SHP77 treated with DMSO at 0.1 percent for 48 hours (cell line): ENCODE data around the gene SSH2.
"Not testable (repeated sequence)": the region's sequence is repeated elsewhere in the genome, so short reads cannot be mapped to it uniquely, and the experiment has no call there.

Source experiments
- DNase-seq: peaks from one replicate; lab custom pipeline; 2025; lab: John Stamatoyannopoulos, UW

The SSH2 gene

DNA sequence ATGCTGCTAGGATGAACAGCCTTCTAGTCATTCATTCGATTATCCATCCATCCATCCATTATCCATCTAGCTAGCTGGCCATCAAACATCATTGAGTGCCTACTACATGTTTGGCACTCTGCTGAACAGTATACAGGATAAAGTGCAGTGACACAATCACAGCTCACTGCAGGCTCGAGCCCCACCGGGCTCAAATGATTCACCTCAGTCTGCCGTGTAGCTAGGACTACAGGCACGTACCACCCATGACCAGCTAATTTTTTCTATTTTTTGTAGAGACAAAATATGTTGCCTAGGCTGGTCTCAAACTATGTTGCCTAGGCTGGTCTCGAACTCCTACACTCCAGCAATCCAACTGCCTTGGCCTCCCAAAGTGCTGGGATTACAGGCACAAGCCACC lies 50.0 kb downstream of the SSH2 start:
- no peak for DNase-seq

GRCh38 chr17:29874931-29875596 lies 55.0 kb downstream of the SSH2 start:
- DNase-seq: no peak

DNA sequence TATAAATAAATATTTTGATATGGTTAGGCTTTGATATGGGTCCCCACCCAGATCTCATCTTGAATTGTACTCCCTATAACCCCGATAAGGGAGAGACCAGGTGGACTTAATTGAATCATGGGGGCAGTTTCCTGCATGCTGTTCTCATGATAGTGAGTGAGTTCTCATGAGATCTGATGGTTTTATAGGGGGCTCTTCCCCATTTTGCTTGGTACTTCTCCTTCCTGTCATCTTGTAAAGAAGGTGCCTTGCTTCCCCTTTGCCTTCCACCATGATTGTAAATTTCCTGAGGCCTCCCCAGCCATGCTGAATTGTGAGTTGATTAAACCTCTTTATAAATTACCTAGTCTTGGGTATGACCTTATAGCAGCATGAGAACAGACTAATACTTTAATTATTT lies 55.7 kb downstream of the SSH2 start:
- not testable (repeated sequence) for DNase-seq

DNA sequence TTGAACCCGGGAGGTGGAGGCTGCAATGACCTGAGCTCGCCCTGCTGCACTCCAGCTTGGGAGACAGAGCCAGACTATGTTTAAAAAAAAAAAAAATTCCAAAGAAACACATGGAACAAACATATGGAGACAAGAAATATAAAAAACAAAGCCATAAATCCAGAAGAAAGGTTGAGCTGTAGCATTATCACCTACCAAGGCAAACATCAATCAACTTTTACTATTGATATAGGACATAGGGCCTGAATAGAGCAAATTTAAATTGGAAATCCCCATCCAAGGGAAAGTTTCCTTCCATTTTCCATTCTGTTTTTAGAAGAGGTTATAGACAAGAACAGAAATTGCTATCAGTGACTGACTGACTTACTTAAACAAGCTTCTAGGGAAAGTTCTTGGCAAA lies 56.6 kb downstream of the SSH2 start:
- DNase-seq: no peak

DNA sequence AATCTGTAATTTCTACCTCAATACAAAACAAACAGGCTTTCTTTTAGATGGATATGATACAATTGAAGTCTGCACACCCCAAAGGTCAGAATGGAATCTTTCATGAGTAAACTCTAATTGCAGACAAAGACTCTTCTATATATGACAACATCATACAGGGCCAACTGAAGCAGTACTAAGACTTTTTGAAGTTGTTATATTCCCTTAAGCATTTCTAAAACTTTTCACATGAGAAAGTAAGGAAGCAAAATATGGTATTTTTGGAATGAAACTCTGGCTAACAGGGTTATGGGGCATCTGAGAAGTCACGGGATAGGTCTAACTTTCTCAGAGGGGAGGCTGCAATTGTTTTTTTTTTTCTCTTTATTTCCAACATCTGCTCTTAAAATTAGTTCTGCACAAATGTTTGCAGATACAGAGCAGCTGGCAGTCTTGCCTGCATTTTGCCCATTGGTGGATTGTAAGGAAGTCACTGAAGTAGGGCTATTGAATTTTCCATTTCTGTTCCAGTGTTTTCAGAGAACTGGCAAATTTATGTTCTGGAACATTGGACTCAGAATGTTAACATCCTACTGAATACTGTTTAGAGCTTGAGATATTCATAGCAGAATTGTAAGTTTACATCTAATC lies 59.1 kb downstream of the SSH2 start:
- DNase-seq: no peak

- no peak for DNase-seq
These were observed 62.3 kb downstream of the SSH2 start for GRCh38 chr17:29867643-29868181.

DNA sequence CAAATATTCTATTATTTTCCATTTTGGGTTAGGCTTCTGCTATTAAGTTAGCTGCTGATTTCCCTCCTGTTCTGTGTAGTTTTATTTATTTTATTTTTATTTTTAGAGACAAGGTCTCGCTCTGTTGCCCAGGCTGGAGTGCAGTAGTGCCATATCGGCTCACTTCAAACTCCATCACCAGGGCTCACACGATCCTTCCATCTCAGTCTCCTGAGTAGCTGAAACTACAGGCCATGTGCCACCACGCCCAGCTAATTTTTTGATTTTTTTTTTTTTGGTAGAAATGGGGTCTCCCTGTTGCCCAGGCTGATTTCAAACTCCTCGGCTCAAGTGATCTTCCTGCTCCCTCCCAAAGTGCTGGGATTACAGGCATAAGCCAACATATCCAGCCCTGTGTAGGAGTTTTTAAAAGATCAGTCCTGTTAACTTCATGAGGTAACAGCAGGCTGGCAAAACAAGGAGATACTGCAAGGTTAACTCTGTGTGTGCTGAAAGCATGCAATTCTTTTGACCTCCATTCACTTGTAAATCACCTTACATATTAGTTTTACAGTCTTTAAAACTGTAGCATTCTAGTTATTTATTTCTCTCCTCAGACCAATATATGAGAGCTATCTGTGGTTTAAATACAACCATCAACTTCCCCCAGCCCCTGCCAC lies 63.2 kb downstream of the SSH2 start:
- DNase-seq: no peak

GRCh38 chr17:29864615-29865014 lies 65.4 kb downstream of the SSH2 start:
- no peak for DNase-seq

GRCh38 chr17:29864123-29864522 lies 65.9 kb downstream of the SSH2 start:
- not testable (repeated sequence) for DNase-seq

- no peak for DNase-seq
These were observed 67.1 kb downstream of the SSH2 start for GRCh38 chr17:29862951-29863350.

- DNase-seq: no peak
These were observed 67.9 kb downstream of the SSH2 start for GRCh38 chr17:29862127-29862526.

GRCh38 chr17:29859445-29859844 lies 70.6 kb downstream of the SSH2 start:
- DNase-seq: not testable (repeated sequence)

- no peak for DNase-seq
These were observed 72.2 kb downstream of the SSH2 start for GRCh38 chr17:29857823-29858222.

DNA sequence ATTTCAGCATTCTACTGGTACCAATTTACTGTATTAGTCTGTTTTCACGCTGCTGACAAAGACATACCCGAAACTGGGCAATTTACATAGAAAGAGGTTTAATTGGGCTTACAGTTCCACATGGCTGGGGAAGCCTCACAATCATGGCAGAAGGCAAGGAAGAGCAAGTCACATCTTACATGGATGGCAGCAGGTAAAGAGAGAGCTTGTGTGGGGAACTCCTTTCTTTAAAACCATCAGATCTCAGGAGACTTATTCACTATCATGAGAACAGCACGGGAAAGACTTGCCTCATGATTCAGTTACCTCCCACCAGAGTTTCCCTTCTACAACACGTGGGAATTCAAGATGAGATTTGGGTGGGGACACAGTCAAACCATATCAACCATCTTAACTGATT lies 72.9 kb downstream of the SSH2 start:
- DNase-seq: not testable (repeated sequence)

- no peak for DNase-seq
These were observed 74.3 kb downstream of the SSH2 start for GRCh38 chr17:29855686-29856085.

- no peak for DNase-seq
These were observed 81.3 kb downstream of the SSH2 start for GRCh38 chr17:29848737-29849136.

- no peak for DNase-seq
These were observed 82.3 kb downstream of the SSH2 start for GRCh38 chr17:29847527-29848400.

DNA sequence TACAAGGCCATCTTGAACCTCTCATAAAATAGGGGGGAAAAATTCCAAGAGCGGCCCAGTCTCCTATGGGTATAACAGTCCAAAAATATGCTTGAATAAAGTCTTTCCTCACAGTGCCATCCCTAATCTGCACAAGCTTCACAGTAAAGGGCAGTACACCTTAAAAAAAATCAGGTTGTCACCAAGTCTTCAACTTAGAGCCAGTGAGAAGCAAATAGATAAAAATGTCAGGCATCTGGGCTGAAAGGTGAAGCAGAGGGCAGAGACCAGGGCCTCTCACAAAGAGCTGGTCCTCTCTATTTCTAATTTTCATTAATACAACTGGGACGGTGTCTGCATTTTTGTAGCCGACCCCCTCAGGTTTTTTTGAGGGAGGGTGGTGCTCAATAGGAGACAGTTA lies 82.9 kb downstream of the SSH2 start:
- no peak for DNase-seq

DNA sequence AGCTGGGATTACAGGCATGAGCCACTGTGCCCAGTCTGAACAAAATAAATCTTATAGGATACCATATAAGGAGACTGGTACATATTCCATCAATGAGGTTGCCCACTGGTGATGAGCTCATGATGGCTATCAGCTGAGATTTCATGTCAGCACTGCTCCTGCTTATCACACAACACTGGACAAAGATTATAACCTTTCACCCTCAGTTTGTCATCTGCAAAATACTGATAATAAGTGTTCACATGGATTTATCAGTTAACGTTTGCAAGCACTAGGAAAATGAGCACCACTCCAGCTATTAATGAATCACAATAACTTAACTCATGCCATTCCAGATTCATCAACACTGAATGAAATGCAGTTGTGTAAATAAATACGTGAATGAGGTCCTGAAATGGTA lies 83.7 kb downstream of the SSH2 start:
- DNase-seq: no peak

DNA sequence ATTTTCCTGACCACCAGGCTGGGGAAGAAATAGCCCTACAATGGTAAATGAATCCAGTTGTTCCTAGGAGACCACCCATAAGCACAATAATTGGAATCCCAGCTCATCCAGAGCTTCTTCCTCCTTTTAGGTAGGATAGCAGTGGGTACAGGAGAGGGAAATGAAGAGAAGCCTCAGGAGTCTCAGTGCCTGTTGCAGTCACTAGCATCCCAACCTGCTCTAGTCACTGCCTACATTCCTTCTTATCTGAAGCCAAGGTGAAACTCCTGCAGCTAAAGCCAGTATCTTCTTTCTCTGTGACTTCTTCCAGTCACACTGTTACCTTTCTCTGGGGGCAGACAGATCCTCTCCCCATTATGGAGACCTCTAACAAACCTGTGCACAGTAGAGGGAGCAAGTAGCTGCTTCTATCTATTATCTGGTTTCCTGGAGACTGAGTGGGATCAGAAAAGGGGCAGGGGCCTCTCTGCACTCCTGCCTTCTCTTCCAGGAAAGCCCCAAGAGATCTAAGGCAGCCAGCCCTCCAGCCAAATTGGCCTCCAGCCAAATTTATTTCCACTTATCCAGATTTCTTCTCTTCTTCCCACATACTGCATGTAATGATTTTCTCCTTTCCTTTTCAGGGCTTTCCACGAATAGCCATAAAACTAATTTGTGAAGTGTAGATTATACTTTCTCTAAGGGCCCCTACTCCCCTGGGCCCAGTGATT lies 85.5 kb downstream of the SSH2 start:
- no peak for DNase-seq

- DNase-seq: no peak
These were observed 89.1 kb downstream of the SSH2 start for GRCh38 chr17:29840884-29841283.

- DNase-seq: no peak
These were observed 90.4 kb downstream of the SSH2 start for GRCh38 chr17:29839656-29840055.
